HG02973 (cell line): ENCODE data around the gene TSGA10IP.

Experiments
- ATAC-seq: cut with Tn5 transposase; IDR thresholded peaks from one replicate; pipeline ENCODE4 v1.9.1; 2021; ENCODE audit warnings: moderate library complexity; ENCODE audit not compliant: unreplicated experiment

The TSGA10IP gene

DNA sequence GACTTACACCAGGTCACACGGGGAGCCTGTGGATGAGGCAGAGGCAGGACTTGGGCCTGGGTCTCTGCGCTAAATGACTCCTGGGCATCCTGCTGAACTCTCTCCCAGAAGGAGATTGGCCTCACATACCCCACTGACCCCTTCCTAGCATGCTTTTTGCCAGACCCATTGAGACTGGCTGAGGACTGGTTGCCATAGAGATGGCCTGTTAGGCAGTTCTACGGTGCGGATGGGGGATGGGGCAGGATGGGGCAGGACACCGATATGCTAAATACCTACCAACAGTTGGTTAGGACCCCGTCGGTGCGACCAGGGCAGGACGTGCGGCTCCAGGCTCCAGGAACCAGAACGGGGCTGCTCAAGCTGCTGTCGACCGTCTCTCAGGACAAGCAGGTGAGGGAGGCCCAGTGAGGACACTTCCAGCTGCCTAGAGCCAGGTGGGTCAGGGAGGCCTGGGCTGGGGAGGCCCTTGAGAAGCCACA lies at the start of gene TSGA10IP:
TSGA10IP (plus strand) TSS at position 51 of the 482 bp plus-strand sequence; CDS start at position 247, 196 bp downstream.
- no peak for ATAC-seq

- no peak for ATAC-seq
Observed at GRCh38 chr11:65895482-65895981, 49.7 kb upstream of the TSGA10IP start.

DNA sequence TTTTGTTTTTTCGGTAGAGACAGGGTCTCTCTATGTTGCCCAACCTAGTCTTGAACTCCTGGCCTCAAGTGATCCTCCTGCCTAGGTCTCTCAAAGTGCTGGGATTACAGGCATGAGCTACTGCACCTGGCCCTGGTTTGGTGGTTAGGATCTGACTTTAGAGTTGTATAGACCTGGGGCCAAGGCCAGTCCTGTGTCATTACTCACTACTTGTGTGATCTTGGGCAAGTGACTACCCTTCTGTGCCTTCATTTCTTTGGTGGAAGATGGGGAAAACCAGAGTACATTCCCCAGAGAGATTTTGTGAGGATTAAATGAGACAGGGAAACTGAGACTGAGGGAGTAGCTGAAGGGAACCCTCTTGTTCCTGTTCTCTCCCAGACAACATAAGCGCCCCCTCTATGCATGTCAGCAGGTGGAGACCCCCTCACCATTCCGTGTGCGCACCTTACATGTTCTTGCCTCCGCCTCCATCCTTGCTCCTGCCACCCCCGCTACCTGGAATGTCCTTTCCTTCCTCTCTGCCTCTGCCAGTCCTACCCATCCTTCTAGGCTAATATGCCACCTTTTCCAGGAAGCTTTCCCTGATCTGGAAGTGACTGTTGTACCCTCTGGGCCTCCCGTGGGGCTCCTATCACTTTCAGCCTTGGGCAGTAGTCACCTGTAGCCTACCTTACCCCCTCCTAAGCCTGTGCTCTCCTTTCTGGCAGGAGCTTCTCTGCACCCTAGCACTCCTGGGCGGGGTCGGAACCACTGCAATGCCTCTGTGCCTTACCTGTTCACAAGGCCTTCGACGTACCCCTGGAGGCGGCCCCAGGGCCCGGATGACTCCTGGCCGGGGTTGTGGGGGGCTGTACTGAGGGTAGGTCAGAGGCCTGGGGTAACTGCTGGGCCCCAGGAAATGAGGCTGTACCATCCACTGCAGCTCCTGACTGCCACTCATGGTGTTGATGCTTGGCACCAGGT lies 49.0 kb upstream of the TSGA10IP start:
- ATAC-seq = no peak

- no peak for ATAC-seq
Observed at GRCh38 chr11:65897020-65897471, 48.2 kb upstream of the TSGA10IP start.

- no peak for ATAC-seq
Observed at GRCh38 chr11:65898656-65899355, 46.5 kb upstream of the TSGA10IP start.

DNA sequence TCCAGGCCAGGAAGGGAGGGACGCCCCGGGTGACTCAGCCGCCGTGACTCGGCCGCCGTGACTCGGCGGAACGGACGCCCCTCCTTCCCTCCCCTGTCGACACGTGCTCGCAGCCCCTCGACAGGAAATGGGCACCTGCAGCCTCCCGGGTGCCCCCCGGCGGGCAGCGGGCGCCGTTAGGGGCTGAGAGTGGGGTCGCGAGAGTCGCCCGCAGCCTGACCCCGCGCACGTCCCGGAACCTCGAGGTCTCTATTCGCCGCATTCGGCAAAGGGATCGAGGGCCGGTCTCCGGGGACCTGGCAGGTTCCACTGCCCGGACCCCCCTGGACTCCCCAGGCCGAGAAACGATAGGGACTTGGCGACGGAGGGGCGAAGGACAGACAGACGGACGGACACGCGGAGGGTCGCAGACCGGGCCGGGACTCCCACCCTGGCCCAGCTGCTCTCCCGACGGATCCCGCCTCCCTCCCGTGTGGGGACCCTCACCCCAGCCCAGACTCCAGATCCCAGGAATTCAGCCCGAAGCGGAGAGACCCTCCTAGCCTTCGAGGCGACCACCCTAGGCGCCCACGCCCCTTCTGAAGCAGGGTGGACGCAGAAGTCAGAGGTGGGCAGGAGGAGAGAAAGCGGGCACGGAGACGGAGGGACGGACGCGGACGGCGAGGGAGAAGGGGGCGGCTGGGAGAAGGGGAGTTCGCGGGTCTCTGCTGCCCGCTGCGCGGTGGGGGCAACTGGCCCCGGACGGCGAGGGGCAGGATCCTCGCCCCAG lies 45.7 kb upstream of the TSGA10IP start:
- ATAC-seq = no peak

DNA sequence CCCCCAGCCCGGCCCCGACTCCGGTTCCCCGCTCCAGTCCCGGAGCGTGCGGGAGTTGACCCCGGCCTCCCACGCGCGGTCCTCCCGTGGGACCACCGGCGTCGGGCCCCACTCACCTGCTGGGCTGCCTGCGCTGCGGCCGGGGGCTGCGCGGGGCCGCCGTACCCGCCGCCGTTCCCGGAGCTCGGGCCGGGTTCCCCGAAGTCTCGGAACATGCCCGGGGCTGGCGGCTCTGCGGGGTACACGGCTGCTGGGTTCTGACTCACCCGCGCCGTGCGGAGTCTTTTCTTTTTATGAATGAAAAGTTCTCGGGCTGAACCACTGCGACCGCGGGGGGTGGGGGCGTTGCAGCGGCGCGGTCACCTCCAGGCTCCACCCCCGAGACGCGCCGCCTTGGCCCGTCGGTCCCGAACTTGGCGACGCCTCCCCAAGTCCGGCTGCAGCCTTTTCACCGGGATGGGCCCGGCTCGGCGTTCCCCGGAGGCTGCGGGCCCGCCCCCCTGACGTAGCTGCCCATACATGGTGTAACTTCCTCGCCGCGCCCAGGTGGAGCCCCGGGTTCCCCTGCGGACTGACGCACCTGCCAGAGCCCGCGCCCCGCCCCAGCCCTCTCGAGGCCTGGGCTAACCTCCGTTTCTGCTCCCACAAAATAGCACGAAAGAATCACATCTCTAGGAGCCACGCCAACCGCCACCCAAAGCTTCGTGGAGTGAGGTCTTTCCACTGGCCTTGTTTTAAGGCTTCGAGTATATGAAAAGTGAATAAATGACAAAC lies 45.0 kb upstream of the TSGA10IP start, which contains the start of gene FOSL1:
FOSL1 (minus strand) TSS at position 264 of the 774 bp plus-strand sequence; CDS start at position 215, 49 bp downstream.
- peak; percentile 68 for ATAC-seq

DNA sequence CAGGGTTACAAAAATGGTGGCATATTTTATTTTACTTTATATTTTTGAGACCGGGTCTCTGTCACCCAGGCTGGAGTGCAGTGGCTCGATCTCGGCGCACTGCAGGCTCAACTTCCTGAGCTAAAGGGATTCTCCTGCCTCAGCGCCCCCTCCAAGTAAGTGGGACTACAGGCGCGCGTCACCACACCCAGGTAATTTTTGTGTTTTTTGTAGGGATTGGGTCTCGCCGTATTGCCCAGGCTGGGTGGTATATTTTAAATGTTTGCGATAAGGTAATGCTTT lies 44.4 kb upstream of the TSGA10IP start:
- no peak for ATAC-seq

DNA sequence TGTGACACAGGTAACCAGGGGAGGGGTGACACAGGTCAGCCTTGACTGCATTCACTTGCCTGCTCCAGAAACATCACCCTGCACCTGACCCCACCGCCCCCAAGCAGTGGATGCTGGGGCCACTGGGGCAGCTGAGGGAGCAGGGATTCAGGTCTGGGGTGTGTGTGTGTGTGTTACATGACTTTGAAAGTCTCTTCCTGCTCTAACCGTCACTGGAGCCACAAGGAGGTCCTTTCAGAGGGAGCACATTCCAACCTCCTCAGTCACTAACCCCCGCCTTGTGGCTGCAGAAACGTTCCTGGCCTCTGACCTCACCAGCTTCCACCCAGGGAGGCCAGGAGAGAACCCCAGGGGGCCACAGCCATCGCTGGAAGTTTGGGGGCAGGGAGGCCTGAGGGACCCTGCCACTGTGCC lies 42.2 kb upstream of the TSGA10IP start:
- ATAC-seq = no peak

- ATAC-seq = no peak
Observed at GRCh38 chr11:65903715-65904114, 41.6 kb upstream of the TSGA10IP start.

GRCh38 chr11:65906602-65907001 lies 38.7 kb upstream of the TSGA10IP start:
- ATAC-seq = no peak

- no peak for ATAC-seq
Observed at GRCh38 chr11:65907878-65908277, 37.4 kb upstream of the TSGA10IP start.

- no peak for ATAC-seq
Observed at GRCh38 chr11:65911682-65912568, 33.4 kb upstream of the TSGA10IP start.

DNA sequence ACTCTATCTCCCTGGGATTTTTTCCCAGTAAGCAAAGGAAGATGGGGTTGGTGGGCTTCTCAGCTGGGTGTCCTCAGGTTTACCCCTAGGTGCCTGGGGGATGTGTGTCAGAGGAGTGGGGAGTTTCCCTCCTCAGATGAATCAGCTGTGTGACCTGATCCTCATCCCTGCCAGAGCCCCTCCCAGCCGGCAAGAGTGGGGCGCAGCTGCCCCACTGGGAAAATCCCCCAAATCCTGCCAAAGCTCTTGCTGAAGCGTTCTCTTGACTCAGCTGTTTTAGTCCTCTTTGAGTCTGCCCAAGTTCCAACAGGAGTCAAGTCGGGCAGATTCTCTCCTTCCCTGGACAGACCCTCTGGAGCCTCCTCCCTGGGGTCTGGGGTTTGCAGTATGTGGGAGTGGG lies 32.4 kb upstream of the TSGA10IP start:
- ATAC-seq = no peak

DNA sequence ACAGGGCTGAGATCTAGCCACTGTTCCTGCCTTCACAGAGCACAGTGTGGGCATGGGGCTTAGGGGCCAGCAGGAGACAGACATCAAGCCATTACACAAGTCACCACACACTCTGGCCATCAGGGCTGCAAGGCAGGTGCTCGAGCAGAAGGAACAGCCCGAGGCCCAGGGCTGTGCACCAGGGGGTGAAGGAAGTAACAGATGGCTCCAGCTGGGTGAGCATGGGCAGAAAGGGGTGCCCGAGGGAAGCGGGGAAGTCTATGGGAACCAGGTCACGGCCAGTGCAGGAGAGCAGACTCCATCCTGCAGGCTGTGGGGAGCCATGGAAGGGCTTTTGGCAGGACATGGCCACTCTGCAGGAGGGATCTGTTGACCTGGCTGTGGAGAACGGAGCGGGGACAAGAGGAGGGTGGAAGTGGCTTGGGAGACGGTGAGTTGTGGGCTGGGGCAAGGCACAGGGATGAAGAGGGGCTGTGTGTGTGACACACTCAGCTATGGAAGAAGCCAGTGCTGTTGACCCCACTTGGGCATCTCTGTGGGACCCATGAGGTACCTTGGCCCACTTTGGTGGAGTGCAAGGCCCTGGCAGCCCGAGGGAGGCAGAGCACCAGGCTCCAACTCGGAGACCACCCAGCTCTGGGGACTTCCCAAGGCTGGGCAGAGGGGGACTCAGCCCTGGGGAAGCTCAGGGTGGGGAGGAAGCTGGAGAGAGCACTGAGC lies 30.0 kb upstream of the TSGA10IP start:
- ATAC-seq = no peak

DNA sequence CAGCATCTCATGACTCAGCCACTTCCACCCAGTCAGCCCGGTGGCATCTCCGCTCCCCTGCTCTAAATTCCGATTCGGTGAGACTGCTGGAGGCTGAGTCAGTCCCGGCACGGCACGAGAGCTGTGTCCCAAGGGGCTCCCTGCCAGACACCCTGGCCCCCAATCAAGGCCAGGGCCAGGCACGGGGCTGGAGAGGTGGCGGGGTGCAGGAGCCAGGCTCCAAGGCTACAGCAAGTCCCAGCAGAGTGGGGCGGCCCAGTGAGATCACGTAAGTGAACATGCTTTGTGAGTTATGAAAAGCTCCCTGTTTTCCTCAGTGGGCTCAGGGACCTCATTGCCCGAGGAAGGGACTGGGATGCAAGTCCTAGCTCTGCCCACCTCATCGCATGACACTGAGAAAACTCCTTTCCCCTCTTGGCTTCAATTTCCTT lies 29.4 kb upstream of the TSGA10IP start:
- no peak for ATAC-seq

DNA sequence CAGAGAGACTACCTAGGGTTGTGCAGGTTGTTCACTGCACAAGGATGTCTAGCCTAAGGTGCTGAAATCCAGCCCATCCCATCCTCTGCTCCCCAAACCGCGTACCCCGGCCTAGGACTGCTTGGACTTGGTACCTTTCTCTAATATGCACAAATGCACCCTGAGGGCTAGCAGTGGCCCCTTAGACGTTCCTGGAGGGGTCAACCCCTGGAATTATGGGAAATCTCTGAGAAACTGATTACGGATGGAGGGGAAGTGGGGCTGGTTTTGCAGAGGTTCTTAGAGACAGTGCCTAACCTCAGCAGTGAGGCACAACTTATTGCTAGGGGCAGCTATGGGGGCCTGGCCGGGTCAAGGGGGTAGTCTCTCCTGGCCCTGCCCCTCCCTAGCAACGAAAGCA lies 28.9 kb upstream of the TSGA10IP start:
- ATAC-seq = no peak

DNA sequence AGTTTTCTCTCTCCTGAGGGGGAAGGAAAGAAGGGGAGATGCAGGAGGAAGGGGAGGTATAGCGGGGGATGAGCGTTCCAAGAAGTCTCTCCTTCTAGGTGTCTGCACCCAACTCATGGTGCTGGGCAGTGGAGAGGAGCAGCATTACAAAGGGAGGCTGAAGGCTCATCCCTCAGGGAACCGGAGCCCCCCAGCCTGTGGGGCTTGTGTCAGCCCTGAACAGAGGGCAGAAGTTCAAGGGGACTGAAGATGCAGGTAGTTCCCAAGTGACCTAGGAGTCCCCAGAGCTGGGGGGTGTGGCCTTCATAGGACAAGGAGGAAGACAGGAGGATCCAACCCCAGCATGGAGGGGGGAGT lies 28.2 kb upstream of the TSGA10IP start:
- no peak for ATAC-seq
